ENCODE results near the gene LONP2. TPM values are rescaled to one million over a fixed set of nuclear protein-coding genes. Genes with fewer than 3 reads are reported as not detected.
A peak's percentile ranks its signal among the peaks of the same experiment; 100 is the strongest.
"Not testable (repeated sequence)": the region's sequence is repeated elsewhere in the genome, so short reads cannot be mapped to it uniquely, and the experiment has no call there.

The LONP2 gene
- total and polyA plus RNA-seq, 5 donors from 2014 or later, result 29.1 to 72.9 (median 36.2) TPM

GRCh38 chr16:48231727-48232492, 12.2 kb upstream of the LONP2 start:
- H3K36me3 Mint-ChIP-seq, result no peaks in the 10 kb centered on the region
- peaks cover 16% of the 10 kb centered on the region for H3K27me3 Mint-ChIP-seq
- Histone ChIP-seq H3K4me1 (ENCODE audit: control insufficient read depth, insufficient read depth, low read length, poor library complexity, severe bottlenecking) (no peaks in the 10 kb centered on the region), H3K36me3 (ENCODE audit: control insufficient read depth, insufficient read depth, low read length) (no peaks in the 10 kb centered on the region), H3K9me3 (ENCODE audit: control insufficient read depth in 2 of 2, low read length in 2 of 2) (no peaks in the 10 kb centered on the region), H3K27me3 (ENCODE audit: control insufficient read depth, insufficient read depth, low read length) (no peaks in the 10 kb centered on the region), H3K4me3 (ENCODE audit: low read depth, low read length) (no peak overlapping the region), H3K27ac (ENCODE audit: insufficient read depth, low read length, poor library complexity, severe bottlenecking) (no peak overlapping the region)
- no peaks in the 10 kb centered on the region for H3K9me3 Mint-ChIP-seq
- H3K4me1 Mint-ChIP-seq, result peaks cover 0 to 7% (median 0%) of the 10 kb centered on the region in 4 donors
- no peak for ATAC-seq (ENCODE audit: low read depth in 2 of 2)
- peak in 2 of 3 donors; percentile 14 to 69 for DNase-seq
- H3K27ac Mint-ChIP-seq, result no peak overlapping the region
- no peak overlapping the region for H3K4me3 Mint-ChIP-seq

GRCh38 chr16:48232493-48233040, 11.5 kb upstream of the LONP2 start:
- Mint-ChIP-seq H3K4me1 (peaks cover 0 to 7% (median 0%) of the 10 kb centered on the region in 4 donors), H3K36me3 (no peaks in the 10 kb centered on the region), H3K4me3 (no peak overlapping the region), H3K27ac (no peak overlapping the region), H3K9me3 (no peaks in the 10 kb centered on the region), H3K27me3 (peaks cover 14% of the 10 kb centered on the region)
- H3K4me3 ChIP-seq (ENCODE audit: low read depth, low read length), result no peak overlapping the region
- no peaks in the 10 kb centered on the region for H3K27me3 ChIP-seq (ENCODE audit: control insufficient read depth, insufficient read depth, low read length)
- H3K4me1 ChIP-seq (ENCODE audit: control insufficient read depth, insufficient read depth, low read length, poor library complexity, severe bottlenecking), result no peaks in the 10 kb centered on the region
- DNase-seq (peak in 1 of 3 donors; percentile 20), ATAC-seq (ENCODE audit: low read depth in 2 of 2) (no peak)
- no peaks in the 10 kb centered on the region for H3K9me3 ChIP-seq (ENCODE audit: control insufficient read depth in 2 of 2, low read length in 2 of 2)
- no peak overlapping the region for H3K27ac ChIP-seq (ENCODE audit: insufficient read depth, low read length, poor library complexity, severe bottlenecking)
- H3K36me3 ChIP-seq (ENCODE audit: control insufficient read depth, insufficient read depth, low read length), result no peaks in the 10 kb centered on the region

- ATAC-seq (ENCODE audit: low read depth in 2 of 2) (no peak), DNase-seq (no peak)
- H3K27ac Mint-ChIP-seq, result no peak overlapping the region
- Histone ChIP-seq H3K36me3 (ENCODE audit: control insufficient read depth, insufficient read depth, low read length) (no peaks in the 10 kb centered on the region), H3K4me3 (ENCODE audit: low read depth, low read length) (no peak overlapping the region), H3K27ac (ENCODE audit: insufficient read depth, low read length, poor library complexity, severe bottlenecking) (no peak overlapping the region), H3K4me1 (ENCODE audit: control insufficient read depth, insufficient read depth, low read length, poor library complexity, severe bottlenecking) (no peaks in the 10 kb centered on the region), H3K9me3 (ENCODE audit: control insufficient read depth in 2 of 2, low read length in 2 of 2) (no peaks in the 10 kb centered on the region), H3K27me3 (ENCODE audit: control insufficient read depth, insufficient read depth, low read length) (no peaks in the 10 kb centered on the region)
- no peak overlapping the region for H3K4me3 Mint-ChIP-seq
- H3K27me3 Mint-ChIP-seq, result peaks cover 11% of the 10 kb centered on the region
- peaks cover 0 to 7% (median 0%) of the 10 kb centered on the region in 4 donors for H3K4me1 Mint-ChIP-seq
- no peaks in the 10 kb centered on the region for H3K36me3 Mint-ChIP-seq
- H3K9me3 Mint-ChIP-seq, result peaks cover 0 to 2% (median 0%) of the 10 kb centered on the region in 7 donors
Observed at GRCh38 chr16:48234630-48235029, 9.5 kb upstream of the LONP2 start.

GRCh38 chr16:48235058-48235555, 9.0 kb upstream of the LONP2 start:
- H3K36me3 Mint-ChIP-seq, result no peaks in the 10 kb centered on the region
- DNase-seq (no peak), ATAC-seq (ENCODE audit: low read depth in 2 of 2) (no peak)
- Histone ChIP-seq H3K4me1 (ENCODE audit: control insufficient read depth, insufficient read depth, low read length, poor library complexity, severe bottlenecking) (no peaks in the 10 kb centered on the region), H3K27me3 (ENCODE audit: control insufficient read depth, insufficient read depth, low read length) (no peaks in the 10 kb centered on the region), H3K36me3 (ENCODE audit: control insufficient read depth, insufficient read depth, low read length) (no peaks in the 10 kb centered on the region), H3K27ac (ENCODE audit: insufficient read depth, low read length, poor library complexity, severe bottlenecking) (no peak overlapping the region), H3K9me3 (ENCODE audit: control insufficient read depth in 2 of 2, low read length in 2 of 2) (no peaks in the 10 kb centered on the region), H3K4me3 (ENCODE audit: low read depth, low read length) (no peak overlapping the region)
- H3K9me3 Mint-ChIP-seq, result peaks cover 0 to 5% (median under 1%) of the 10 kb centered on the region in 7 donors
- H3K4me1 Mint-ChIP-seq, result peaks cover 0 to 7% (median 0%) of the 10 kb centered on the region in 4 donors
- no peak overlapping the region for H3K27ac Mint-ChIP-seq
- H3K4me3 Mint-ChIP-seq, result peak overlapping the region in 1 of 4 donors; percentile 21
- peaks cover 10% of the 10 kb centered on the region for H3K27me3 Mint-ChIP-seq

- Mint-ChIP-seq H3K4me3 (peak overlapping the region in 1 of 4 donors; percentile 21), H3K36me3 (no peaks in the 10 kb centered on the region), H3K27ac (no peak overlapping the region), H3K27me3 (peaks cover 5% of the 10 kb centered on the region), H3K4me1 (peaks cover 0 to 7% (median 0%) of the 10 kb centered on the region in 4 donors), H3K9me3 (peaks cover 0 to 6% (median 2%) of the 10 kb centered on the region in 7 donors)
- DNase-seq, result no peak
- no peaks in the 10 kb centered on the region for H3K4me1 ChIP-seq (ENCODE audit: control insufficient read depth, insufficient read depth, low read length, poor library complexity, severe bottlenecking)
- no peaks in the 10 kb centered on the region for H3K9me3 ChIP-seq (ENCODE audit: control insufficient read depth in 2 of 2, low read length in 2 of 2)
- no peak overlapping the region for H3K4me3 ChIP-seq (ENCODE audit: low read depth, low read length)
- no peak for ATAC-seq (ENCODE audit: low read depth in 2 of 2)
- H3K36me3 ChIP-seq (ENCODE audit: control insufficient read depth, insufficient read depth, low read length), result no peaks in the 10 kb centered on the region
- no peak overlapping the region for H3K27ac ChIP-seq (ENCODE audit: insufficient read depth, low read length, poor library complexity, severe bottlenecking)
- H3K27me3 ChIP-seq (ENCODE audit: control insufficient read depth, insufficient read depth, low read length), result no peaks in the 10 kb centered on the region
Observed at GRCh38 chr16:48235556-48236136, 8.5 kb upstream of the LONP2 start.

GRCh38 chr16:48236286-48236685, 7.8 kb upstream of the LONP2 start:
- no peaks in the 10 kb centered on the region for H3K36me3 ChIP-seq (ENCODE audit: control insufficient read depth, insufficient read depth, low read length)
- Mint-ChIP-seq H3K27me3 (peaks cover 5% of the 10 kb centered on the region), H3K4me3 (no peak overlapping the region), H3K4me1 (peaks cover 0 to 7% (median 0%) of the 10 kb centered on the region in 4 donors), H3K27ac (no peak overlapping the region), H3K9me3 (peaks cover 0 to 9% (median 2%) of the 10 kb centered on the region in 7 donors), H3K36me3 (no peaks in the 10 kb centered on the region)
- H3K27me3 ChIP-seq (ENCODE audit: control insufficient read depth, insufficient read depth, low read length), result no peaks in the 10 kb centered on the region
- DNase-seq, result no peak
- H3K4me3 ChIP-seq (ENCODE audit: low read depth, low read length), result no peak overlapping the region
- no peaks in the 10 kb centered on the region for H3K4me1 ChIP-seq (ENCODE audit: control insufficient read depth, insufficient read depth, low read length, poor library complexity, severe bottlenecking)
- H3K27ac ChIP-seq (ENCODE audit: insufficient read depth, low read length, poor library complexity, severe bottlenecking), result no peak overlapping the region
- no peak for ATAC-seq (ENCODE audit: low read depth in 2 of 2)
- no peaks in the 10 kb centered on the region for H3K9me3 ChIP-seq (ENCODE audit: control insufficient read depth in 2 of 2, low read length in 2 of 2)

- not testable (repeated sequence) for H3K27ac ChIP-seq (ENCODE audit: insufficient read depth, low read length, poor library complexity, severe bottlenecking); H3K36me3 ChIP-seq (ENCODE audit: control insufficient read depth, insufficient read depth, low read length); DNase-seq; H3K9me3 ChIP-seq (ENCODE audit: control insufficient read depth in 2 of 2, low read length in 2 of 2); H3K27me3 Mint-ChIP-seq; H3K27me3 ChIP-seq (ENCODE audit: control insufficient read depth, insufficient read depth, low read length); ATAC-seq (ENCODE audit: low read depth in 2 of 2); H3K36me3 Mint-ChIP-seq; H3K4me3 ChIP-seq (ENCODE audit: low read depth, low read length)
- peak overlapping the region in 1 of 4 donors; percentile 70 for H3K4me3 Mint-ChIP-seq
- peak overlapping the region in 1 of 3 donors; percentile 29 for H3K27ac Mint-ChIP-seq
- H3K4me1 Mint-ChIP-seq, result peaks cover 7 to 16% (median 9%) of the 10 kb centered on the region in 4 donors
- H3K9me3 Mint-ChIP-seq, result peaks cover 0 to 10% (median 2%) of the 10 kb centered on the region in 7 donors
- H3K4me1 ChIP-seq (ENCODE audit: control insufficient read depth, insufficient read depth, low read length, poor library complexity, severe bottlenecking), result peaks cover 13% of the 10 kb centered on the region
Observed at GRCh38 chr16:48240147-48240546, 4.0 kb upstream of the LONP2 start.

Data from CD4-positive, CD25-positive, alpha-beta regulatory T cell (primary cell).